Choroid plexus epithelial cell (primary cell): ENCODE results near the gene HS6ST3.

Source experiments
- DNase-seq: peaks from one replicate; pipeline ENCODE4 v3.0.0-alpha.2; 2010; ENCODE audit warnings: low read depth
- H3K4me3 ChIP-seq: 2 replicates; pipeline ENCODE4 v1.5.1; 2011; ENCODE audit warnings: low read depth, mild to moderate bottlenecking, control low read depth, low read length, moderate library complexity
- TF ChIP-seq, protein P1 (sequence below): conservative IDR thresholded peaks from 2 replicates; pipeline ENCODE4 v1.5.1; 2011; ENCODE audit warnings: low read depth, mild to moderate bottlenecking, control low read depth, inconsistent platforms, low read length, moderate library complexity

The HS6ST3 gene

DNA sequence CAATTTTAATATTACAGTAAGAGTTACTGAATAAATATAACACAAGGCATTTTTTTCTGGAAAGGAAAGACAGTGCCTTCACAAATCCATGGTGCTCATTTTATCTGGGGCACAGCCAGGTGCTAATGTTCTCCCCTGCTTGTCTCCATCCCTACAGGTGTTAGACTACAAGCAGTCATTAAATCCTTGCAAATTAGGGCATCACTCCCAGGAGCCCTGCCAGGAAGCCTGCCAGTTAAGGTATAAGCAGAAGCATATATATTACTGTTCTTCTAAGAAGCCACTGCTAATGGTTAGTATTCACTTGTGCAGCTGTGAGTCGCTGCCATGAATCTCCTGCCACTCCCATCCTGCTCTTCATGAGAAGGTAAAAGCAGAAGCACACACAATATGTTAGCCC lies 754.7 kb downstream of the HS6ST3 start:
- no peak overlapping the region for H3K4me3 ChIP-seq
- DNase-seq: no peak
- TF ChIP-seq, protein P1, sequence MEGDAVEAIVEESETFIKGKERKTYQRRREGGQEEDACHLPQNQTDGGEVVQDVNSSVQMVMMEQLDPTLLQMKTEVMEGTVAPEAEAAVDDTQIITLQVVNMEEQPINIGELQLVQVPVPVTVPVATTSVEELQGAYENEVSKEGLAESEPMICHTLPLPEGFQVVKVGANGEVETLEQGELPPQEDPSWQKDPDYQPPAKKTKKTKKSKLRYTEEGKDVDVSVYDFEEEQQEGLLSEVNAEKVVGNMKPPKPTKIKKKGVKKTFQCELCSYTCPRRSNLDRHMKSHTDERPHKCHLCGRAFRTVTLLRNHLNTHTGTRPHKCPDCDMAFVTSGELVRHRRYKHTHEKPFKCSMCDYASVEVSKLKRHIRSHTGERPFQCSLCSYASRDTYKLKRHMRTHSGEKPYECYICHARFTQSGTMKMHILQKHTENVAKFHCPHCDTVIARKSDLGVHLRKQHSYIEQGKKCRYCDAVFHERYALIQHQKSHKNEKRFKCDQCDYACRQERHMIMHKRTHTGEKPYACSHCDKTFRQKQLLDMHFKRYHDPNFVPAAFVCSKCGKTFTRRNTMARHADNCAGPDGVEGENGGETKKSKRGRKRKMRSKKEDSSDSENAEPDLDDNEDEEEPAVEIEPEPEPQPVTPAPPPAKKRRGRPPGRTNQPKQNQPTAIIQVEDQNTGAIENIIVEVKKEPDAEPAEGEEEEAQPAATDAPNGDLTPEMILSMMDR: no peak

GRCh38 chr13:96848286-96848685 lies 758.4 kb downstream of the HS6ST3 start:
- no peak overlapping the region for H3K4me3 ChIP-seq
- DNase-seq: no peak
- TF ChIP-seq, protein P1: no peak

- DNase-seq: no peak
- H3K4me3 ChIP-seq: no peak overlapping the region
- TF ChIP-seq, protein P1: no peak
Observed at GRCh38 chr13:96849091-96849490, 759.2 kb downstream of the HS6ST3 start.

DNA sequence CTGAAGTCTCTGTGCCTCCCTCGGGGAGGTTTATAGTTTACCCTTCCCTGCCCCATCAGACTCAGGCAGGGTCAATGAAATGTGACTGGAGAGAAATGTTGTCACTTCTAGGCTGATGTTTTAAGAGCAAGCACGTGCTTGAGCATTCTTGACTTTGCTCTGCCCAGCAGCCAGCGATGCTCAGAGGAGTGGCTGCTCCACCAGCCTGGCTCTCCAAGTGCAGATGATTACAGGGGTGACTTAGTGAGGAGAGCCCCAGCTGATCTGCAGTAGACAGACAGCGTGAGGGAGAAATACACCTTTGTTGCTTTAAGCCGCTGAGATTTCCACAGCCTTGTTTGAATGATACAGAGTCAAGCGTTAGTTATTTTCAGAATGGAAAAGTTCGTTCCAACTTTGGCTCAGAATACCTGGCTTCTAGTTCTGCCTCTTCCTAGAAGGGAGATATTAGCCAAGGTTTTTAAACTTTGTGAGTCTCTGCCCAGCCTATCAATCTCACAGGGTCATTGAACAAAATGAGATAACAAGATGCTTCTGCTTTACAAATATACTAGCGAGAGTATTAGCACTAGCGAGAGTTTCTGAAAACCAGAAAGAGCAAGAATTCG lies 760.7 kb downstream of the HS6ST3 start:
- DNase-seq: no peak
- TF ChIP-seq, protein P1: no peak

GRCh38 chr13:96851856-96852445 lies 762.0 kb downstream of the HS6ST3 start:
- TF ChIP-seq, protein P1: no peak
- DNase-seq: no peak
- H3K4me3 ChIP-seq: no peak overlapping the region

More for the DNA sequence above, 760.7 kb downstream of the HS6ST3 start:
- no peak overlapping the region for H3K4me3 ChIP-seq

- TF ChIP-seq, protein P1: no peak
Observed at GRCh38 chr13:96858133-96858826, 768.4 kb downstream of the HS6ST3 start.

More at GRCh38 chr13:96858133-96858826, 768.4 kb downstream of the HS6ST3 start:
- H3K4me3 ChIP-seq: no peak overlapping the region
- no peak for DNase-seq
